Neuronal stem cell (in vitro differentiated cells): ENCODE results near the gene SPATA12.

ENCODE experiments used
- DNase-seq: peaks from one replicate; pipeline ENCODE4 v3.0.0-alpha.2; 2013; ENCODE audit warnings: low spot score
- H2AFZ ChIP-seq: one replicate; pipeline ENCODE4 v1.6.1; 2013; ENCODE audit warnings: mild to moderate bottlenecking, low read length, inconsistent platforms
- H2AK5ac ChIP-seq: 2 replicates; pipeline ENCODE4 v1.6.1; 2013; ENCODE audit warnings: low read depth, mild to moderate bottlenecking, inconsistent platforms, low read length, moderate library complexity, mixed read lengths
- H2BK120ac ChIP-seq: 2 replicates; pipeline ENCODE4 v1.6.1; 2013; ENCODE audit warnings: low read depth, mild to moderate bottlenecking, inconsistent platforms, low read length, moderate library complexity, mixed read lengths
- H2BK12ac ChIP-seq: one replicate; pipeline ENCODE4 v1.6.1; 2013; ENCODE audit warnings: low read length, inconsistent platforms
- H2BK15ac ChIP-seq: 2 replicates; pipeline ENCODE4 v1.6.1; 2013; ENCODE audit warnings: mild to moderate bottlenecking, low read length, inconsistent platforms, mixed read lengths
- H2BK5ac ChIP-seq: one replicate; pipeline ENCODE4 v1.6.1; 2013; ENCODE audit warnings: inconsistent platforms, mild to moderate bottlenecking, low read length, moderate library complexity
- H3K14ac ChIP-seq: one replicate; pipeline ENCODE4 v1.6.1; 2013; ENCODE audit warnings: low read length, inconsistent platforms
- H3K18ac ChIP-seq: 2 replicates; pipeline ENCODE4 v1.6.1; 2013; ENCODE audit warnings: low read length, inconsistent platforms
- H3K23ac ChIP-seq: 2 replicates; pipeline ENCODE4 v1.6.1; 2013; ENCODE audit warnings: low read depth, mild to moderate bottlenecking, mixed read lengths, low read length, inconsistent platforms; ENCODE audit not compliant: poor library complexity
- H3K27ac ChIP-seq: replicated peaks from 3 replicates; pipeline ENCODE4 v1.5.1; 2013; ENCODE audit warnings: low read length, inconsistent platforms
- H3K27me3 ChIP-seq, 3 experiments: 2 replicates each; pipeline ENCODE4 v1.6.1; 2013; ENCODE audit warnings: low read length in 3 of 3, mild to moderate bottlenecking in 2 of 3, inconsistent platforms in 1 of 3, low read depth in 1 of 3, mixed read lengths in 1 of 3, moderate library complexity in 1 of 3; ENCODE audit not compliant: control insufficient read depth in 3 of 3, insufficient read depth in 3 of 3
- H3K36me3 ChIP-seq, 2 donors: replicated peaks in 1 of 2; 2 replicates each; pipeline ENCODE4 v1.6.1; 2013; ENCODE audit warnings: low read length in 2 of 2; ENCODE audit not compliant: control insufficient read depth in 2 of 2, insufficient read depth in 2 of 2
- H3K4ac ChIP-seq: 2 replicates; pipeline ENCODE4 v1.6.1; 2013; ENCODE audit warnings: inconsistent platforms, mild to moderate bottlenecking, low read length, moderate library complexity
- H3K4me1 ChIP-seq, 2 donors: 1 replicate in 1 of 2; 2 replicates in 1 of 2; pipeline ENCODE4 v1.6.1; 2013; ENCODE audit warnings: low read length in 2 of 2, low read depth in 1 of 2; ENCODE audit not compliant: control insufficient read depth in 2 of 2, insufficient read depth in 1 of 2
- H3K4me2 ChIP-seq: one replicate; pipeline ENCODE4 v1.6.1; 2013; ENCODE audit warnings: mild to moderate bottlenecking, low read length, inconsistent platforms; ENCODE audit not compliant: insufficient read depth, poor library complexity, severe bottlenecking
- H3K4me3 ChIP-seq, 2 donors: 2 replicates each; pipeline ENCODE4 v1.5.1; 2013; ENCODE audit warnings: low read length in 2 of 2, mild to moderate bottlenecking in 2 of 2, inconsistent platforms in 1 of 2, moderate library complexity in 1 of 2
- H3K79me1 ChIP-seq: one replicate; pipeline ENCODE4 v1.6.1; 2013; ENCODE audit warnings: low read depth, mild to moderate bottlenecking, inconsistent platforms, low read length, moderate library complexity
- H3K9ac ChIP-seq: one replicate; pipeline ENCODE4 v1.6.1; 2013; ENCODE audit warnings: mild to moderate bottlenecking, low read depth, low read length, inconsistent platforms; ENCODE audit not compliant: poor library complexity
- H3K9me3 ChIP-seq, 2 donors: replicated peaks in 1 of 2; 2 replicates each; pipeline versions ENCODE3 to v1.6.1; 2013; ENCODE audit warnings: low read length in 2 of 2, mild to moderate bottlenecking in 2 of 2, inconsistent platforms in 1 of 2, low read depth in 1 of 2, mixed read lengths in 1 of 2, moderate library complexity in 1 of 2; ENCODE audit not compliant: control insufficient read depth in 2 of 2, insufficient read depth in 1 of 2
- H4K8ac ChIP-seq: one replicate; pipeline ENCODE4 v1.6.1; 2013; ENCODE audit warnings: low read depth, mild to moderate bottlenecking, inconsistent platforms, low read length, moderate library complexity
- H4K91ac ChIP-seq: one replicate; pipeline ENCODE4 v1.6.1; 2013; ENCODE audit warnings: low read length, low read depth, mild to moderate bottlenecking, inconsistent platforms; ENCODE audit not compliant: poor library complexity
- WGBS, 2 donors: extraction: QIAGEN DNeasy Blood & Tissue Kit; methylation state at CpG; one replicate each; pipeline ENCODE4 v1.1.7; 2013; ENCODE audit warnings: missing lambda C conversion rate in 2 of 2, mixed read lengths in 1 of 2; ENCODE audit not compliant: insufficient read length in 2 of 2, insufficient replicate concordance in 1 of 2; ENCODE audit errors: extremely low coverage in 2 of 2; 5-methylcytosine and 5-hydroxymethylcytosine counted together

The SPATA12 gene

DNA sequence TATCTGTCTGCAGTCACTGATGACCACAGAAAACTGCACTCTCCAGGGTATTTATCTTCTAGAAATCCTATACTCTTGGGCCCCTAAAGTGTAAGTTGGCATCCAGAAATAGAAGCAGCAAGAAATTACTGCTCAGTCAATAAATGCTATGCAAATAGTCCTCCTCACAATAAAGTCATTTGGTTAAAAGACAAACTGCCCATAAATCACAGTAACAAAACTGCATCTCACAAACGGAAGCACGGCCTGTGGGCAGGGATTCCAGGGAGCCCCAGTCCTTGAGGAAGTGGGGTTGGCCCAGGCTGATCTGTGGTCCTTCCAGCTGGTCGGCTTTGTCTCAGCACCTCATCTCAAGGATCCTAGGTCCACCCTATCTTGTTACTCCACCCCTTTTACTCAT lies 29.7 kb upstream of the SPATA12 start:
- Histone ChIP-seq H4K91ac (no peak overlapping the region), H2BK12ac (no peak overlapping the region), H3K4me3 (no peak overlapping the region), H2BK5ac (no peak overlapping the region), H3K36me3 (no peaks in the 10 kb centered on the region), H3K9me3 (peaks cover 0 to 2% of the 10 kb centered on the region in 2 donors), H2BK120ac (no peak overlapping the region), H3K14ac (no peak overlapping the region), H2BK15ac (no peak overlapping the region), H3K27ac (no peak overlapping the region), H2AK5ac (no peak overlapping the region), H4K8ac (no peak overlapping the region), H3K4me2 (no peak overlapping the region), H3K4me1 (no peaks in the 10 kb centered on the region), H3K18ac (no peak overlapping the region), H3K79me1 (no peaks in the 10 kb centered on the region), H2AFZ (no peak overlapping the region), H3K4ac (no peak overlapping the region), H3K23ac (no peak overlapping the region), H3K27me3 (no peaks in the 10 kb centered on the region), H3K9ac (no peak overlapping the region)
- no peak for DNase-seq
- no CpG with 5 or more reads among the region's 3 CpGs for WGBS, 2 donors

DNA sequence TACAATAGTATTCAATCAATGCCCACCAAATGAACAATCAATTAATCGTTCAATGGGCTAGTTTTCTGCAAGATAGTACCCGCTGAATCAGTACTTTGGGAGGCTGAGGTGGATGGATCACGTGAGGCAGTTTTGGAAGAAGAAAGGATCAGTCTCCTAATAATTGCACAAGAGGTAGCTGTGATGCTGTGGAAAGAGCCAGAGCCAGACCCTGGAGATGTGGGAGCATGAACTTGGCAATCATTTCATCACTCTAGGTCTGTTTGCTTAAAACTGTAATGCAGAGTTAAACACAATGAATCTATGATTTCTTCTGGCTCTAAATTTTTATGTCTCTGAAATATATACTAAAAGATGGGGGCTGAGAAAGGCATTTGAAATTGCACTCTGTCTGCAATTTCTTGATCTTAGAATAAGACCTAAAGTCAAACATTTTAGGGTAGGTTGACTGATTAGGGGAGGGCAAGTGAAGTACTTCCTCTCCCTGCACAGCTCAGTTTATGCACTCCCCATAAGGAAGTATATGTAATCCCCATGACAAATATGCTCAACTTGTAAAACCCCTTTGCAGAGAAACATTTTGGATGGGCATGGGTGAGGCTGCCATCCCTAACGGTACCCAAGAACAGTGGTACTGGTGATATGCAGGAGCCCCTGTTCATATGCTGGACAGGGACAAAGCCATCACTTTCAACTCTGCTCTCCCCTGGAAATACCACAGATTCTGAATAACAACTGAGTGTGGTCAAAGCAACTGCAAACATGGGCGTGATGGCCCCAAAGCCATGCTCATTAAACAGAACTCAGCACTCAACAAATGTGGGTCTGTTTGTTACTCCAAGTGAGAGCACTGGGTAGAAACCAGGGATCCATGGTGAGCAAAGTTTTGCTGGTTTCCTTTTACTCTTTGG lies 28.6 kb upstream of the SPATA12 start:
- Histone ChIP-seq H3K27me3 (no peaks in the 10 kb centered on the region), H4K8ac (no peak overlapping the region), H3K36me3 (no peaks in the 10 kb centered on the region), H3K9ac (no peak overlapping the region), H3K4ac (no peak overlapping the region), H3K14ac (no peak overlapping the region), H2AK5ac (no peak overlapping the region), H3K18ac (no peak overlapping the region), H4K91ac (no peak overlapping the region), H2AFZ (no peak overlapping the region), H2BK12ac (no peak overlapping the region), H3K4me3 (no peak overlapping the region), H2BK15ac (no peak overlapping the region), H2BK5ac (no peak overlapping the region), H3K79me1 (no peaks in the 10 kb centered on the region), H3K23ac (no peak overlapping the region), H3K4me2 (no peak overlapping the region), H3K27ac (no peak overlapping the region), H2BK120ac (no peak overlapping the region), H3K4me1 (no peaks in the 10 kb centered on the region), H3K9me3 (peaks cover 0 to 2% of the 10 kb centered on the region in 2 donors)
- DNase-seq = no peak
- WGBS, 2 donors = no CpG with 5 or more reads among the region's 5 CpGs

DNA sequence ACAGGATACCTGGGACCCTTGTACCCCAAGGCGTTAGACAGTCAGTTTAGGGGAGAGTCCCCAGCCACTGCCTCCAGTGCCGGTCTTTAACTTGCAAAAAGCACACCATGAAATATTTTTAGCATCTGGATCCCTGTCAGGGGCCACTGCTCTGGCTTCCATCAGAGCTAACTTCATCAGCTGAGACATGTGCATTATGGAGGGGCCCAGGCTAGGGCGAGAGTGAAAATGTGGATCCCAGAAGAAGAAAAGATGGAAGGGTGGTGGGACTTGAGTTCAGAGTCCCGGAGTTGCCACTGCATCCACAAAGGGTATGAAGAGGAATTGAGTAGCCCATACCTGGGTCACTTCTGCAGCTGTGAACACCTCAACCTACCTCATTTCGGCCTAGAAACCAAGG lies 23.5 kb upstream of the SPATA12 start:
- Histone ChIP-seq H2BK12ac (no peak overlapping the region), H3K18ac (no peak overlapping the region), H3K14ac (no peak overlapping the region), H3K4ac (no peak overlapping the region), H3K4me1 (no peaks in the 10 kb centered on the region), H2BK5ac (no peak overlapping the region), H3K79me1 (no peaks in the 10 kb centered on the region), H3K36me3 (no peaks in the 10 kb centered on the region), H2BK120ac (no peak overlapping the region), H4K8ac (no peak overlapping the region), H2AK5ac (no peak overlapping the region), H3K23ac (no peak overlapping the region), H3K9me3 (no peaks in the 10 kb centered on the region), H3K27me3 (no peaks in the 10 kb centered on the region), H4K91ac (no peak overlapping the region), H3K4me2 (no peak overlapping the region), H3K4me3 (no peak overlapping the region), H3K9ac (no peak overlapping the region), H2BK15ac (no peak overlapping the region), H2AFZ (no peak overlapping the region), H3K27ac (no peak overlapping the region)
- no CpG with 5 or more reads among the region's 5 CpGs for WGBS, 2 donors
- DNase-seq = no peak

DNA sequence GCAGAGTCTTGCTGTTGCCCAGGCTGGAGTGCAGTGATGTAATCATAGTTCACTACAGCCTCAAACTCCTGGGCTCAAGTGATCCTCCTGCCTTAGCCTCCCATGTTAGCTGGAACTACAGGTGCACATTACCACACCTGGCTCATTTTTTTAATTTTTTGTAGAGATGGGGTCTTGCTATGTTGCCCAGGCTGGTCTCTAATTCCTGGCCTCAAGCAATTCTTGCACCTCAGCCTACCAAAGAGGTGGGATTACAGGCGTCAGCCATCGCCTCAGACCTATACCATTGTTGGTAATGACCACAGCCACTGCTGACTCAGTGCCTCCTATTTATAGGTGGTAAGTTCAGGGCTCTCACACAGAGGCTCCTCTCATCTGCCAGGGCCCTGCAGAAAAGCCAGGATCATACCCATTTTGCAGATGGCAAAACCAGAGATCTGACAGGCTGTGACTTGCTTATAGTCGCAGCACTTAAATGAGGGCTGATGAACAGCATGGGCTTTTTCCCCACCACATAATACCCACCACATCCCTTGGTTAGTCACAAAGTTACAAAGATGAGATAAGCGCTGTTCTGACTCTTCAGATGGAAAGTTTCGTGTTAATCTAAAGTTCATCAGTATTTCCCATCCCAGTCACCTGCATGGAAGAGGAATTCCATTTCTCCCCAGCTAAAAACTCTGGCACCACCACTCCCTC lies 21.8 kb upstream of the SPATA12 start:
- Histone ChIP-seq H2BK12ac (no peak overlapping the region), H3K27ac (no peak overlapping the region), H3K18ac (no peak overlapping the region), H3K27me3 (no peaks in the 10 kb centered on the region), H3K14ac (no peak overlapping the region), H3K4me2 (no peak overlapping the region), H2AFZ (no peak overlapping the region), H3K36me3 (no peaks in the 10 kb centered on the region), H2BK120ac (no peak overlapping the region), H3K23ac (no peak overlapping the region), H3K4me3 (no peak overlapping the region), H2AK5ac (no peak overlapping the region), H3K4ac (no peak overlapping the region), H3K9me3 (no peaks in the 10 kb centered on the region), H3K79me1 (no peaks in the 10 kb centered on the region), H3K9ac (no peak overlapping the region), H2BK15ac (no peak overlapping the region), H4K91ac (no peak overlapping the region), H3K4me1 (no peaks in the 10 kb centered on the region), H4K8ac (no peak overlapping the region), H2BK5ac (no peak overlapping the region)
- WGBS, 2 donors = no CpG with 5 or more reads among the region's 5 CpGs
- no peak for DNase-seq
